GM12892 (cell line): Measurements from ENCODE around the gene RADX.

Experiments
- POLR2A ChIP-seq: IDR thresholded peaks from 2 replicates; pipeline ENCODE4 v1.6.1; 2011; ENCODE audit warnings: low read depth, low read length, control low read depth
- POLR2AphosphoS5 ChIP-seq: IDR thresholded peaks from 2 replicates; pipeline ENCODE4 v1.6.1; 2011; ENCODE audit warnings: low read depth, low read length, control low read depth

DNA sequence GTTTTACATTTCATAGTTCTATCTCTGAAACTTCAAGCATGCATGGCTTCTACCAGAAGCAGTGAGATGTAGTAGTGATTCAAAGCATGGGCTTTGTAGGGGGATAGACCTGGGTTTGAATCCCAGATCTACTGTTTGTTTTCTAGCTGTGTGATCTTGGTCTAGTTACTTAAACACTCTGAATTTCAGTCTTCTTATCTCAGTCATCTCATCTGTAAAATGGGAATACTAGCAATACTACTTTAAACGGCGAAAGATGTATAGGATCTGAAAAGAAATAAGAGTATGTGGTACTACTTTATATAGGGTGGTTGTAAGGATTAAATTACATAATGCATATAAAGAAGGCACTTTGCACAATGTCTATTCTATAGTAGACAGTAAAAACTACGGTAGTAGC, 94.7 kb downstream of the RADX start:
- no peak for TF ChIP-seq POLR2A
- TF ChIP-seq POLR2AphosphoS5, result no peak
